ENCODE results near the gene GPN2.

GRCh38 chr1:26922901-26923300, 32.8 kb upstream of the GPN2 start:
- TF ChIP-seq CTCF (IDR thresholded peaks at IDR 0.05; ENCODE audit: insufficient read depth, low read length) (no peak), REST (IDR thresholded peaks at IDR 0.05; ENCODE audit: insufficient replicate concordance, low read depth) (no peak), POLR2AphosphoS5 (IDR thresholded peaks at IDR 0.05; ENCODE audit: low read depth) (no peak), SPI1 (IDR thresholded peaks at IDR 0.05; ENCODE audit: borderline replicate concordance, low read depth) (no peak), GABPA (IDR thresholded peaks at IDR 0.05; ENCODE audit: low read depth) (no peak)
